ENCODE measurements around the gene GALNT18.

- TF ChIP-seq CTCF (optimal IDR thresholded peaks at IDR 0.05 in 1 of 3, IDR thresholded peaks at IDR 0.05 in 1 of 3, conservative IDR thresholded peaks at IDR 0.05 in 1 of 3; ENCODE audit: extremely low read depth in 1 of 3, insufficient read depth in 2 of 3, low read length in 3 of 3) (no peak), EZH2 (IDR thresholded peaks at IDR 0.05; ENCODE audit: low read length) (no peak)
Measured at GRCh38 chr11:11383995-11384394, 237.8 kb downstream of the GALNT18 start.

All from keratinocyte (primary cell).